Panc1 (cell line): ENCODE results near the gene UCHL5. TPM values are rescaled to one million over a fixed set of nuclear protein-coding genes. Genes with fewer than 3 reads are reported as not detected.

Experiments
- ATAC-seq: fragments of 200-7000 bp; cut with Tn5 transposase; 2 replicates; pipeline ENCODE4 v1.9.1; 2020; ENCODE audit warnings: mild to moderate bottlenecking, moderate library complexity
- BruUV-seq: library from RNA; stranded (reverse); fragments of 400-500 nt; replicated peaks from 2 replicates; lab custom pipeline; 2021; lab: Mats Ljungman, UMichigan
- CTCF ChIA-PET: fragments of 300-600 bp; sonication (Branson Sonifier 250); formaldehyde crosslinking; loops from one replicate; lab custom pipeline; 2022; ENCODE audit warnings: antibody characterized with exemption; lab: Charles Lee
- POLR2A ChIA-PET: fragments of 300-600 bp; sonication (Branson Sonifier 250); formaldehyde crosslinking; loops from one replicate; lab custom pipeline; 2022; ENCODE audit warnings: antibody characterized with exemption; lab: Charles Lee
- DNase-seq: peaks from one replicate; pipeline ENCODE4 v3.0.0-alpha.2; 2010; ENCODE audit warnings: low read depth, low spot score
- H3K27ac ChIP-seq: 2 replicates; pipeline ENCODE4 v1.5.1; 2011; ENCODE audit warnings: mild to moderate bottlenecking, low read length, inconsistent platforms
- H3K27me3 ChIP-seq: fragments of 200-500 bp; sonication (Bioruptor generic); 2 replicates; pipeline ENCODE4 v1.6.0; 2014; ENCODE audit warnings: low read length, inconsistent platforms; ENCODE audit not compliant: control insufficient read depth, insufficient read depth
- H3K36me3 ChIP-seq: fragments of 200-500 bp; sonication (Bioruptor generic); 2 replicates; pipeline ENCODE4 v1.5.1; 2014; ENCODE audit warnings: inconsistent platforms, mild to moderate bottlenecking, low read length, moderate library complexity; ENCODE audit not compliant: control insufficient read depth, insufficient read depth
- H3K4me1 ChIP-seq: 2 replicates; pipeline ENCODE4 v1.5.1; 2011; ENCODE audit warnings: inconsistent platforms, mild to moderate bottlenecking, low read length, moderate library complexity; ENCODE audit not compliant: control insufficient read depth, insufficient read depth
- H3K4me3 ChIP-seq, 2 experiments: 2 replicates each; pipeline ENCODE4 v1.5.1; 2011 to 2012; ENCODE audit warnings: low read depth in 2 of 2, low read length in 2 of 2, mild to moderate bottlenecking in 2 of 2, inconsistent platforms in 1 of 2, moderate library complexity in 1 of 2
- H3K9me3 ChIP-seq: fragments of 200-500 bp; sonication (Bioruptor generic); 2 replicates; pipeline ENCODE4 v1.5.1; 2014; ENCODE audit warnings: low read depth, mild to moderate bottlenecking, inconsistent platforms, low read length, moderate library complexity; ENCODE audit not compliant: control insufficient read depth, insufficient read depth
- POLR2AphosphoS5 ChIP-seq: IDR thresholded peaks from 2 replicates; pipeline ENCODE4 v1.6.1; 2012; ENCODE audit warnings: mild to moderate bottlenecking, low read depth, low read length, moderate library complexity
- SIN3A ChIP-seq: IDR thresholded peaks from 2 replicates; pipeline ENCODE4 v1.6.1; 2012; ENCODE audit warnings: low read depth, mild to moderate bottlenecking, low read length, moderate library complexity, borderline replicate concordance; ENCODE audit not compliant: insufficient read depth
- TCF7L2 ChIP-seq: IDR thresholded peaks from 2 replicates; pipeline ENCODE4 v1.6.1; 2011; ENCODE audit warnings: mild to moderate bottlenecking, low read depth, low read length, inconsistent platforms
- in situ Hi-C: cut with HindIII; loops from 2 replicates; pipeline ENCODE4 v1.10.0; 2016; ENCODE audit warnings: low sequenced_read_pairs, low pct_unique_long_range_greater_than_20kb
- intact Hi-C: fragments of 100-400 bp; cut with micrococcal nuclease; formaldehyde crosslinking; loops from one replicate; pipeline ENCODE4 v1.10.0; 2022; ENCODE audit not compliant: unreplicated experiment
- total RNA-seq: library from RNA; stranded (reverse); gene quantifications from one replicate; pipeline ENCODE4 v1.2.1, GENCODE V29; 2021; ENCODE audit not compliant: unreplicated experiment
- TF ChIP-seq, protein P1 (sequence below): fragments of 450-650 bp; IDR thresholded peaks from 2 replicates; pipeline ENCODE4 v1.5.1; 2017; ENCODE audit warnings: mild to moderate bottlenecking
- TF ChIP-seq, protein P2 (sequence below), 2 experiments: IDR thresholded peaks; 2 replicates each; pipeline ENCODE4 v1.6.1; 2011 to 2012; ENCODE audit warnings: low read depth in 2 of 2, control low read depth in 1 of 2, low read length in 1 of 2, mild to moderate bottlenecking in 1 of 2, moderate library complexity in 1 of 2; ENCODE audit not compliant: insufficient read depth in 1 of 2

The UCHL5 gene
- total RNA-seq, 1 experiment from 2014 or later: 42.6 TPM

DNA sequence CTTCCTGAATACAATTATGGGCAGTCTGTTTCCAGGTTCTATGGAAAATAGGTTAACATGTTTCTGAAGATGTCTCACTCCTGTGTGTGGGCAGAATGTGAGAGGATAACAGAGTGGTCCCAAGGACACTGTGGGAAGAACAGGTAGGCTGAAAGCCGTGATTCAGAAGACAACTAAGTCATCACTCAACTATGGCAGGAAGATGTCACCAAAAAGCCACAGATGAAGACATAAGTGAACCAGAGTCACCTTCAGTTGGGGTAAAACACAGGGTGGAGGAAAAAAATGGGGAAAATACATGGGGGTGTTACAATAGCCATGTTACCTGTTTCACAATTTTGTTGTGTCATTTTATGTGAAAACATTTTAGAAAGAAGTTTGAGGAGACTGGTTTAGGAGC, 75.1 kb downstream of the UCHL5 start:
- Histone ChIP-seq H3K4me3 (no peak overlapping the region), H3K27me3 (no peaks in the 10 kb centered on the region), H3K9me3 (no peaks in the 10 kb centered on the region), H3K27ac (no peak overlapping the region), H3K4me1 (no peaks in the 10 kb centered on the region), H3K36me3 (no peaks in the 10 kb centered on the region; the same call in 1 of the 2 replicates)
- CTCF ChIA-PET: no interaction called here
- no TSS peak for BruUV-seq
- POLR2A ChIA-PET: no interaction called here
- in situ Hi-C loops (no loop called here), intact Hi-C loops (no loop called here)
- TF ChIP-seq POLR2AphosphoS5 (no peak), SIN3A (no peak), TCF7L2 (no peak)
- TF ChIP-seq, protein P1, sequence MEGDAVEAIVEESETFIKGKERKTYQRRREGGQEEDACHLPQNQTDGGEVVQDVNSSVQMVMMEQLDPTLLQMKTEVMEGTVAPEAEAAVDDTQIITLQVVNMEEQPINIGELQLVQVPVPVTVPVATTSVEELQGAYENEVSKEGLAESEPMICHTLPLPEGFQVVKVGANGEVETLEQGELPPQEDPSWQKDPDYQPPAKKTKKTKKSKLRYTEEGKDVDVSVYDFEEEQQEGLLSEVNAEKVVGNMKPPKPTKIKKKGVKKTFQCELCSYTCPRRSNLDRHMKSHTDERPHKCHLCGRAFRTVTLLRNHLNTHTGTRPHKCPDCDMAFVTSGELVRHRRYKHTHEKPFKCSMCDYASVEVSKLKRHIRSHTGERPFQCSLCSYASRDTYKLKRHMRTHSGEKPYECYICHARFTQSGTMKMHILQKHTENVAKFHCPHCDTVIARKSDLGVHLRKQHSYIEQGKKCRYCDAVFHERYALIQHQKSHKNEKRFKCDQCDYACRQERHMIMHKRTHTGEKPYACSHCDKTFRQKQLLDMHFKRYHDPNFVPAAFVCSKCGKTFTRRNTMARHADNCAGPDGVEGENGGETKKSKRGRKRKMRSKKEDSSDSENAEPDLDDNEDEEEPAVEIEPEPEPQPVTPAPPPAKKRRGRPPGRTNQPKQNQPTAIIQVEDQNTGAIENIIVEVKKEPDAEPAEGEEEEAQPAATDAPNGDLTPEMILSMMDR: no peak
- TF ChIP-seq, protein P2, sequence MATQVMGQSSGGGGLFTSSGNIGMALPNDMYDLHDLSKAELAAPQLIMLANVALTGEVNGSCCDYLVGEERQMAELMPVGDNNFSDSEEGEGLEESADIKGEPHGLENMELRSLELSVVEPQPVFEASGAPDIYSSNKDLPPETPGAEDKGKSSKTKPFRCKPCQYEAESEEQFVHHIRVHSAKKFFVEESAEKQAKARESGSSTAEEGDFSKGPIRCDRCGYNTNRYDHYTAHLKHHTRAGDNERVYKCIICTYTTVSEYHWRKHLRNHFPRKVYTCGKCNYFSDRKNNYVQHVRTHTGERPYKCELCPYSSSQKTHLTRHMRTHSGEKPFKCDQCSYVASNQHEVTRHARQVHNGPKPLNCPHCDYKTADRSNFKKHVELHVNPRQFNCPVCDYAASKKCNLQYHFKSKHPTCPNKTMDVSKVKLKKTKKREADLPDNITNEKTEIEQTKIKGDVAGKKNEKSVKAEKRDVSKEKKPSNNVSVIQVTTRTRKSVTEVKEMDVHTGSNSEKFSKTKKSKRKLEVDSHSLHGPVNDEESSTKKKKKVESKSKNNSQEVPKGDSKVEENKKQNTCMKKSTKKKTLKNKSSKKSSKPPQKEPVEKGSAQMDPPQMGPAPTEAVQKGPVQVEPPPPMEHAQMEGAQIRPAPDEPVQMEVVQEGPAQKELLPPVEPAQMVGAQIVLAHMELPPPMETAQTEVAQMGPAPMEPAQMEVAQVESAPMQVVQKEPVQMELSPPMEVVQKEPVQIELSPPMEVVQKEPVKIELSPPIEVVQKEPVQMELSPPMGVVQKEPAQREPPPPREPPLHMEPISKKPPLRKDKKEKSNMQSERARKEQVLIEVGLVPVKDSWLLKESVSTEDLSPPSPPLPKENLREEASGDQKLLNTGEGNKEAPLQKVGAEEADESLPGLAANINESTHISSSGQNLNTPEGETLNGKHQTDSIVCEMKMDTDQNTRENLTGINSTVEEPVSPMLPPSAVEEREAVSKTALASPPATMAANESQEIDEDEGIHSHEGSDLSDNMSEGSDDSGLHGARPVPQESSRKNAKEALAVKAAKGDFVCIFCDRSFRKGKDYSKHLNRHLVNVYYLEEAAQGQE (IDR thresholded peaks at IDR 0.05; ENCODE audit: insufficient read depth in 1 of 2, low read depth in 2 of 2, low read length in 1 of 2): no peak
- ATAC-seq (no peak), DNase-seq (no peak)

DNA sequence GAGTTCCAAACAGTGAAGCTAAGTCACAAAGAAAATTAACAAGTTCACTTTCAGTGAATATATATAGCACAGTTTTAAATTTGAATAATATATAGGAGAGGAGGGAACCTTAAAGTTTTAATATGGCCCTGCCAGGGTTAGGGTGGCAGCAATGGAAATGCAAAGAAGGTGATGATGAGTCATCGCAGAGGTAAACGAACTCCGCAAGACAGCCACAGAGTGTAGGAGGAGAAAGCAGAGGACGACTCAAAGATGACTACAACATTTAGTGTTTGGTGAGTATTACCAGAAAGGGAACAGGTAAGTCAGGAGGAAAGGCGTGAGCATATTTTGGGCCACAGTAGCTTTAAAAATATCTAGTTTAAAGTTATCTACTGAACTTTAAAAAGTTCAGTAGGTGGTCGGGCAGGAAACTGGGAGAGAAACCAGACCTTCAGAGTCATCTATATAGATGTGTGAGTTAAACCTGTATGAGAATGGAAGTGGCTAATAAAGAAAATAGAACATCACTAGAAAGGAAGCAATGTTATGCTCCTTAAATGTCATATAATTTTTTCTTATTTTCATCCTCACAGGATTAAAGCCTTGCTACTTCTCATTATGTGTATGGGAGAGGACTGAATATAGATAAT, 75.7 kb downstream of the UCHL5 start:
- Histone ChIP-seq H3K9me3 (no peaks in the 10 kb centered on the region), H3K27ac (no peak overlapping the region), H3K36me3 (no peaks in the 10 kb centered on the region; the same call in 1 of the 2 replicates), H3K27me3 (no peaks in the 10 kb centered on the region), H3K4me3 (no peak overlapping the region), H3K4me1 (no peaks in the 10 kb centered on the region)
- no TSS peak for BruUV-seq
- ChIA-PET CTCF (no interaction called here), POLR2A (no interaction called here)
- DNase-seq (no peak), ATAC-seq (no peak)
- in situ Hi-C loops (no loop called here), intact Hi-C loops (no loop called here)
- TF ChIP-seq POLR2AphosphoS5 (no peak), SIN3A (no peak), TCF7L2 (no peak)
- TF ChIP-seq, protein P1: no peak
- TF ChIP-seq, protein P2 (IDR thresholded peaks at IDR 0.05; ENCODE audit: insufficient read depth in 1 of 2, low read depth in 2 of 2, low read length in 1 of 2): no peak
